Hematopoietic multipotent progenitor cell treated with erythropoietin and hydrocortisone succinate and interleukin-3 and kit ligand, for 4 days (in vitro differentiated cells): ENCODE measurements around the gene TM2D3.

ENCODE experiments used
- DNase-seq: peaks from one replicate; pipeline ENCODE4 v3.0.0-alpha.2; 2015

TM2D3 gene

GRCh38 chr15:101620671-101621070, 31.5 kb downstream of the TM2D3 start:
- no peak for DNase-seq

- no peak for DNase-seq
These were observed 32.6 kb downstream of the TM2D3 start for GRCh38 chr15:101619615-101619865.

GRCh38 chr15:101618851-101619614, 33.1 kb downstream of the TM2D3 start:
- peak; percentile 64 for DNase-seq

- no peak for DNase-seq
These were observed 34.1 kb downstream of the TM2D3 start for GRCh38 chr15:101618076-101618475.

- no peak for DNase-seq
These were observed 34.7 kb downstream of the TM2D3 start for GRCh38 chr15:101617390-101617965.

- no peak for DNase-seq
These were observed 36.0 kb downstream of the TM2D3 start for GRCh38 chr15:101615986-101616848.

- DNase-seq, result no peak
These were observed 36.7 kb downstream of the TM2D3 start for GRCh38 chr15:101615414-101615985.

GRCh38 chr15:101614761-101615160, 37.4 kb downstream of the TM2D3 start:
- no peak for DNase-seq

- DNase-seq, result no peak
These were observed 38.1 kb downstream of the TM2D3 start for GRCh38 chr15:101614001-101614585.

GRCh38 chr15:101613130-101614000, 38.8 kb downstream of the TM2D3 start:
- no peak for DNase-seq

- DNase-seq, result no peak
These were observed 39.5 kb downstream of the TM2D3 start for GRCh38 chr15:101612676-101613075.

GRCh38 chr15:101611580-101612299, 40.4 kb downstream of the TM2D3 start:
- no peak for DNase-seq

GRCh38 chr15:101611007-101611406, 41.2 kb downstream of the TM2D3 start:
- DNase-seq, result no peak

- DNase-seq, result no peak
These were observed 41.6 kb downstream of the TM2D3 start for GRCh38 chr15:101610611-101611000.

GRCh38 chr15:101609742-101610610, 42.2 kb downstream of the TM2D3 start:
- no peak for DNase-seq

GRCh38 chr15:101608201-101608600, 44.0 kb downstream of the TM2D3 start:
- DNase-seq, result no peak

GRCh38 chr15:101607108-101607507, 45.1 kb downstream of the TM2D3 start:
- DNase-seq, result no peak

GRCh38 chr15:101604124-101604874, 47.9 kb downstream of the TM2D3 start:
- DNase-seq, result no peak

- DNase-seq, result no peak
These were observed 49.4 kb downstream of the TM2D3 start for GRCh38 chr15:101602801-101603200.

- DNase-seq, result no peak
These were observed 52.1 kb downstream of the TM2D3 start for GRCh38 chr15:101600035-101600434.
